Measurements from ENCODE around the gene SLC30A3.

The SLC30A3 gene

GRCh38 chr2:27251766-27252165 lies 11.1 kb downstream of the SLC30A3 start:
- Histone ChIP-seq H3K36me3 (replicated peaks; ENCODE audit: insufficient read depth, low read length) (no peaks in the 10 kb centered on the region), H3K9me2 (replicated peaks; ENCODE audit: insufficient read depth, low read length) (no peaks in the 10 kb centered on the region), H3K9ac (ENCODE audit: low read length) (no peak overlapping the region), H3K79me2 (ENCODE audit: low read length) (no peaks in the 10 kb centered on the region), H3F3A (ENCODE audit: insufficient read depth, low read length) (no peaks in the 10 kb centered on the region), H3K4me3 (ENCODE audit: low read length) (no peak overlapping the region), H2AFZ (ENCODE audit: low read length) (no peak overlapping the region), H3K4me1 (ENCODE audit: low read length) (no peaks in the 10 kb centered on the region), H3K9me3 (replicated peaks; ENCODE audit: insufficient read depth, low read length) (no peaks in the 10 kb centered on the region), H3K4me2 (ENCODE audit: low read depth, low read length) (no peak overlapping the region), H4K20me1 (ENCODE audit: insufficient read depth, low read length) (no peaks in the 10 kb centered on the region), H3K27me3 (replicated peaks; ENCODE audit: insufficient read depth, low read length) (peaks cover 20% of the 10 kb centered on the region), H3K27ac (ENCODE audit: low read length) (no peak overlapping the region)
- DNase-seq: no peak
- TF ChIP-seq EZH2 (optimal IDR thresholded peaks at IDR 0.05; ENCODE audit: low read depth, low read length) (no peak), EZH2phosphoT487 (IDR thresholded peaks at IDR 0.05; ENCODE audit: low read length) (no peak), CTCF (IDR thresholded peaks at IDR 0.05; ENCODE audit: low read length) (no peak)

- Histone ChIP-seq H3K4me1 (ENCODE audit: low read length) (no peaks in the 10 kb centered on the region), H3K4me3 (ENCODE audit: low read length) (no peak overlapping the region), H3K27me3 (replicated peaks; ENCODE audit: insufficient read depth, low read length) (peaks cover 11% of the 10 kb centered on the region), H3F3A (ENCODE audit: insufficient read depth, low read length) (no peaks in the 10 kb centered on the region), H3K4me2 (ENCODE audit: low read depth, low read length) (no peak overlapping the region), H3K9ac (ENCODE audit: low read length) (no peak overlapping the region), H3K9me2 (replicated peaks; ENCODE audit: insufficient read depth, low read length) (no peaks in the 10 kb centered on the region), H2AFZ (ENCODE audit: low read length) (peak overlapping the region; percentile 69; the same call in 1 of the 2 replicates), H3K27ac (ENCODE audit: low read length) (no peak overlapping the region), H3K79me2 (ENCODE audit: low read length) (no peaks in the 10 kb centered on the region), H4K20me1 (ENCODE audit: insufficient read depth, low read length) (no peaks in the 10 kb centered on the region), H3K36me3 (replicated peaks; ENCODE audit: insufficient read depth, low read length) (no peaks in the 10 kb centered on the region), H3K9me3 (replicated peaks; ENCODE audit: insufficient read depth, low read length) (no peaks in the 10 kb centered on the region)
- TF ChIP-seq CTCF (IDR thresholded peaks at IDR 0.05; ENCODE audit: low read length) (no peak), EZH2phosphoT487 (IDR thresholded peaks at IDR 0.05; ENCODE audit: low read length) (no peak), EZH2 (optimal IDR thresholded peaks at IDR 0.05; ENCODE audit: low read depth, low read length) (no peak)
- no peak for DNase-seq
These were observed 12.0 kb downstream of the SLC30A3 start for GRCh38 chr2:27250652-27251379.

GRCh38 chr2:27249891-27250651 lies 12.8 kb downstream of the SLC30A3 start:
- H3K79me2 ChIP-seq (ENCODE audit: low read length): no peaks in the 10 kb centered on the region
- peak overlapping the region; percentile 69 for H2AFZ ChIP-seq (ENCODE audit: low read length)
- TF ChIP-seq CTCF (IDR thresholded peaks at IDR 0.05; ENCODE audit: low read length): peak; percentile 78
- no peak for TF ChIP-seq EZH2 (optimal IDR thresholded peaks at IDR 0.05; ENCODE audit: low read depth, low read length)
- peaks cover 4% of the 10 kb centered on the region for H3K27me3 ChIP-seq (replicated peaks; ENCODE audit: insufficient read depth, low read length)
- no peaks in the 10 kb centered on the region for H3K4me1 ChIP-seq (ENCODE audit: low read length)
- peak overlapping the region; percentile 42; the same call in 1 of the 2 replicates for H3K4me2 ChIP-seq (ENCODE audit: low read depth, low read length)
- no peak overlapping the region for H3K27ac ChIP-seq (ENCODE audit: low read length)
- no peak overlapping the region for H3K9ac ChIP-seq (ENCODE audit: low read length)
- no peaks in the 10 kb centered on the region for H3K36me3 ChIP-seq (replicated peaks; ENCODE audit: insufficient read depth, low read length)
- no peaks in the 10 kb centered on the region for H3F3A ChIP-seq (ENCODE audit: insufficient read depth, low read length)
- DNase-seq: peak; percentile 50
- no peaks in the 10 kb centered on the region for H4K20me1 ChIP-seq (ENCODE audit: insufficient read depth, low read length)
- H3K9me3 ChIP-seq (replicated peaks; ENCODE audit: insufficient read depth, low read length): no peaks in the 10 kb centered on the region
- no peaks in the 10 kb centered on the region for H3K9me2 ChIP-seq (replicated peaks; ENCODE audit: insufficient read depth, low read length)
- no peak overlapping the region for H3K4me3 ChIP-seq (ENCODE audit: low read length)

All from MM.1S (cell line).